Right ventricle myocardium superior (tissue), 1 donor: ENCODE data around the gene N4BP3. TPM values are rescaled to one million over a fixed set of nuclear protein-coding genes. Genes with fewer than 3 reads are reported as not detected.

Experiments
- ATAC-seq: fragments of 200-7000 bp; cut with Tn5 transposase; one replicate; pipeline ENCODE4 v1.9.1; 2020; ENCODE audit warnings: mild to moderate bottlenecking; ENCODE audit not compliant: poor library complexity
- DNase-seq: peaks from one replicate; pipeline ENCODE4 v3.0.0-alpha.2; 2020
- intact Hi-C: fragments of 100-400 bp; cut with DNase I; formaldehyde crosslinking; loops from one replicate; pipeline ENCODE4 v1.11.2; 2022
- total RNA-seq: library from RNA; stranded (reverse); fragmentation: NEBNext Ultra II Directional; extraction: Animal tissue kit (Norgen Biotek cat#: 25700); gene quantifications from one replicate; pipeline ENCODE4 v1.2.1, GENCODE V29; 2021
- donor health status: DM: no; HTN: yes; CAD: no; lungs with severe emphysema.

N4BP3 gene
- total RNA-seq, 1 donor from 2014 or later: 2.7 TPM

GRCh38 chr5:178136990-178137389 is 23.7 kb downstream of the N4BP3 start:
- no peak for DNase-seq
- intact Hi-C loops: no loop called here
- no peak for ATAC-seq

GRCh38 chr5:178137991-178138390 is 24.7 kb downstream of the N4BP3 start:
- DNase-seq: no peak
- ATAC-seq: no peak
- intact Hi-C loops: no loop called here

DNA sequence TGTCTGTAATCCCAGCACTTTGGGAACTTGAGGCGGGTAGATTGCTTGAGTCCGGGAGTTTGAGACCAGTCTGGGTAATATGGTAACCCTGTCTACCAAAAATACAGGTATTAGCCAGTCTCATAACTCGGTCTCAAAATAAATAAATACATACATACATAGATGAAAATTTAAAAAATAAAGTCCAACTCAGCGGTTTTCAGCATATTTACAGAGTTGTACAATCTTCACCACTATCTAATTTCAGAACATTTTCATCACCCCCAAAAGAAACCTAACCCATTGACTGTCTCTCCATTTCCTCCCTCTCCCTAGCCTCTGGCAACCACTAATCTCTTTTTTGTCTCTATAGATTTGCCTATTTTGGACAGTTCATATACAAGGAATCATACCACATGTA is 28.2 kb downstream of the N4BP3 start:
- DNase-seq (no peak), ATAC-seq (no peak)
- intact Hi-C loops: no loop called here

GRCh38 chr5:178142642-178143041 is 29.3 kb downstream of the N4BP3 start:
- intact Hi-C loops: no loop called here
- DNase-seq (no peak), ATAC-seq (no peak)

- ATAC-seq (no peak), DNase-seq (no peak)
- intact Hi-C loops: no loop called here
These were observed 29.9 kb downstream of the N4BP3 start for GRCh38 chr5:178143246-178143645.

- DNase-seq (peak; percentile 86), ATAC-seq (peak; percentile 74)
- intact Hi-C loops: no loop called here
These were observed 30.6 kb downstream of the N4BP3 start for GRCh38 chr5:178143901-178144300.

DNA sequence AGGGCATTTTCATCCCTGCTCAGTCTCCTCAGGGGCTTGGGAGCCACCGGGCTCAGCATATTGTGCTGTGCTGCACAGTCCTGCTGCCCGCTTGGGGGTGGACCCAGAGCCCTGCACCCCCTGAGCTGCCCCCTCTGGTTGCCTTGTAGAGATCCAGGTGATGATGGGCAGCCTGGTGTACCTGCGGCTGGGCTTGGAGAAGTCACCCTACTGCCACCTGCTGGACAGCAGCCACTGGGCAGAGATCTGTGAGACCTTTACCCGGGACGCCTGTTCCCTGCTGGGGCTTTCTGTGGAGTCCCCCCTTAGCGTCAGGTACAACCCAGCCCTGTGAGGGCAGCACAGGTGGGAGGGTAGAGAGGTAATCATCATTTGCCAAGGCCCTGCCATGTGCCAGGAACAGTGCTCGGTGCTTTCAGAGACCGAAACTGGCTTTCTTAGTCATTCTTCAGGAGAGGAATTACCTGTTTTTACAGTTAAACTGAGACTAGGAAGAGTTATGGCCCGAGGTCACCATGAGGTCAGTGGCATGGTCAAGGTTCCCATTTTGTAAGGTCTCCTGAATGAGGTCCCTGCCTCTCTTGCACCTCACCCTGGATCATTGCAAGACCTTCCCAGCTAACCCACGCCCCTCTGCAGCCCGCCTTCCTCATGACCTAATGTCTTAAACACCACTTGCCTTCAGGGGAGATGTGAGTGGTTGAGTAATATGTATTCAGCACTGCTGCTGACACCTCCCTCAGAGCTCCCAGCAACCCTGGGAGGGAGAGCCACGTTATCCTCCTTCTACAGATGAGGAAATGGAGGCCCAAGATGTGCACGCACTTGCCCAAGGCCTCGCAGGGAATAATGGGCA is 32.9 kb downstream of the N4BP3 start:
- ATAC-seq (peak; percentile 42), DNase-seq (peak; percentile 78)

GRCh38 chr5:178147406-178147805 is 34.1 kb downstream of the N4BP3 start:
- intact Hi-C loops: loop anchor here (5.0 kb wide), 1 partner anchor 70 kb away; no protein-coding TSS in a partner anchor
- ATAC-seq (no peak), DNase-seq (no peak)

More for the DNA sequence above, 32.9 kb downstream of the N4BP3 start:
- intact Hi-C loops: loop anchor here (5.0 kb wide), 1 partner anchor 69 kb away; no protein-coding TSS in a partner anchor

- no peak for ATAC-seq
- intact Hi-C loops: loop anchor here (5.0 kb wide), 1 partner anchor 72 kb away; no protein-coding TSS in a partner anchor
- DNase-seq: no peak
These were observed 36.0 kb downstream of the N4BP3 start for GRCh38 chr5:178149199-178149932.

DNA sequence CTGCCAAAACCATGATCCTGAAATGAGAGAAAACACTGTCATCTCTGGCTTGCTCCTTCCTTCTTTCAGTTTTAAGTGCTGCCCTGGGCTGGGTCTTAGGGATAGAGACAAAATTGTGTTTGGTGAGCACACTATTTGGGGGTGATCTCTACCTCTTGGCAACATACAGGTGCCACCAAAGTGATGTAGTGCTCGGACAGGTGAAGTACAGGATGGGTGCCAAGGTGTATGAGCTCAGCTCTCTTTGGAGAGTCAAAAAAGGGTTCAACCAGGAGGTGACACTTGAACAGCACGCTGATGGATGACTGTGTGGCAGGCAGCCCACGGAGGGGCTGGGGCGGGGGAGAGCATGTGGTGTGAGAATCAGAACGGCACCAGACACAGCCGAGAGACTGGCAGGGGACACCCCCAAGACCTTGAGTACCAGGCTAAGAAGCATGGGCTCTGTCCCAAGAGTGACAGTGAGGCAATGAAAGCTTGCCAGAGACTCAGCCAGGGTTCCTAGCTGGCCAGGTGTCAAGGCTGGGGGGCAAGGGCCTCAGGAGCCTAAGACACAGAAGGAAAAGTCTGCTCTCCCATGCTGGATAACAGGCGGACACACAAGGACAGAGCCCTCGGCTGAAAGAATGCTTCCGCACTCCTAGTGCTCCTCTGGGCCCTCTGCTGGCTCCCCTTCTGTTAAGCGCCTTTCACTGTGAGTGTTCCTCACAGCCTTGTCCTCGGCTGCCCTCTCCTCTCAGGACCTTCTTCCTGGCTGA is 37.8 kb downstream of the N4BP3 start:
- ATAC-seq (no peak), DNase-seq (no peak)
- intact Hi-C loops: no loop called here

DNA sequence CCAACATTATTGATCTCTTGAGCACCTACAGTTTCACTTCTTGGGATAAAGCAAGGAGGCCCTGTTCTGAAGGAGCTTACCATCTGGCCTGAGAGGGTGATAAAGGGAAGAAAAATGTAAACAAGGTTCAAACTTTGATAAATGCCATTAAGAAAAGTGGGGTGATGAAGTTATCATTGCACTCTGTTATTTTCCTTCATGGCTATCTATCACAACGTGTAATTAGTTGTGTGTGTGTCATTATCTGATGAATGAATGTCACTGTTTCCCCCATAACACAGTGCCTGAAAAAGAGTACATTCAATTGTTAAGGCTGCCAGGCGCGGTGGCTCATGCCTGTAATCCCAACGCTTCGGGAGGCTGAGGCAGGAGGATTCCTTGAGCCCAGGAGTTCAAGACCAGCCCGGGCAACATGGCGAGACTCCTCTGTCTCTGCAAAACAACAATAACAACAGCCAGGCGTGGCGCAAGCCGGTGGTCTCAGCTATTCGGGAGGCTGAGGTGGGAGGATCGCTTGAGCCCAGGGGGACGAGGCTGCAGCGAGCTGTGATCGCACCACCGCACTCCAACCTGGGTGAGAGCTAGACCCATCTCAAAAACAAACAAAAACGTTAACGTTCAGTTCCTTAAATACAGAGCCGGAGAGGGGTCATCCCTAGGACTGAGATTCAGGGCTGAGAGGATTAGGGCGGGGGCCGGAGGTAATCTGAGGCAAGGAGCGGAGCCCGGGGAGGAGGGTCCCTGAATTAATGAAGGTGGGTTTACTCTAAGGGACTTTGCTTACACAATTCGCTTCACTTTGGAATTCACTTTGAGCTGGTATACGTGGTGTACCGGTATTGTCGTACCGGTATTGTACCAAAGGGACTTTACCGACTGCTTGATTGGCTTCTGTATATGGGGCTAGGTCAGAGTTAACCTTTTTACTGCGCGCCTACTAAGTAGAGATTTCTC is 39.4 kb downstream of the N4BP3 start:
- ATAC-seq (no peak), DNase-seq (no peak)
- intact Hi-C loops: no loop called here

DNA sequence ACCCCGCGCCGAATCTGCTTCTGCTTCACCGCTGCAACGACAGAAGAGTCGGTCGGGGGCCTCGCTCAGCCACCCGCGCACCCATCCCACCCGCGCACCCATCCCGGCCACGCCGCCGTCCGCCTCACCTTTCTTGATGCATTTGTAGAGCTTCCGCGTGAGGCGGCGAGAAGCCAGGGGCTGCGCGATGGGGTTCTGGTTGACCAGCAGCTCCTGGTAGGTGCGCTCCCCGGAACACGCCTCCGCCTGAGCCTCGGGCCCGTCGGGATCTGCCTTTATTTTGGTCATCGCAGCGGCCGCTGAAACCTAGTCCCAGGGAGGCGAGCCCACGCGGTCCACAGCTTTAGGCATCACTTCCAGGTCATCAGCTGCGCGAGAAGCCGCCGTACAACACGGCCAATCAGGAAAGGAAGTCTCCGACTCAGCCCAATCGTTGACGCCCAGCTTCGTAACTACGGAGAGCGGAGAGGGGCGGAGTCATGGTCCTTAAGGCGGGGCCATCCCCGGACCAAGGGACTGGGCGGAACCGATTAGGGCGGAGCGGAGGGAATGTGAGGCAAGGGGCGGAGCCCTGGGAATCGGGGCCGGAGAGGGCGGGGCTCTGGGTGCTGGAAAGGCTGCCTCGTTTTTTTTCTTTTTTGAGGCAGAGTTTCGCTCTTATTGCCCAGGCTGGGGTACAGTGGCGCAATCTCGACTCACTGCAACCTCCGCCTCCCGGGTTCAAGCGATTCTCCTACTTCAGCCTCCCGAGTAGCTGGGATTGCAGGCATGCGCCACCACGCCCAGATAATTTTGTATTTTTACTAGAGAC is 40.4 kb downstream of the N4BP3 start, which contains the start of gene NHP2:
TSS of gene NHP2 (minus strand) at position 356 of the 811 bp plus-strand sequence. CDS start at position 288, 68 bp downstream.
- intact Hi-C loops: no loop called here
- peak; percentile 99 for ATAC-seq
- DNase-seq: peak; percentile 99

- ATAC-seq: no peak
- DNase-seq: no peak
- intact Hi-C loops: no loop called here
These were observed 41.7 kb downstream of the N4BP3 start for GRCh38 chr5:178155065-178155464.

- intact Hi-C loops: no loop called here
- ATAC-seq (no peak), DNase-seq (no peak)
These were observed 46.8 kb downstream of the N4BP3 start for GRCh38 chr5:178160176-178160575.

GRCh38 chr5:178162481-178162880 is 49.1 kb downstream of the N4BP3 start:
- DNase-seq (no peak), ATAC-seq (no peak)
- intact Hi-C loops: no loop called here

- ATAC-seq (peak; percentile 97), DNase-seq (peak; percentile 90)
- intact Hi-C loops: loop anchor here (1.0 kb wide), 1 partner anchor 88 kb away; no protein-coding TSS in a partner anchor
These were observed 50.7 kb downstream of the N4BP3 start for GRCh38 chr5:178163772-178164735.
